Fibroblast of villous mesenchyme (primary cell): ENCODE measurements around the gene SON. TPM values are rescaled to one million over a fixed set of nuclear protein-coding genes. Genes with fewer than 3 reads are reported as not detected.

Source experiments
- DNase-seq: peaks from one replicate; pipeline ENCODE4 v3.0.0-alpha.2; 2010; ENCODE audit warnings: low read depth
- H3K4me3 ChIP-seq: 2 replicates; pipeline ENCODE4 v1.5.1; 2011; ENCODE audit warnings: low read depth, mild to moderate bottlenecking, low read length
- CTCF ChIP-seq: IDR thresholded peaks from 2 replicates; pipeline ENCODE4 v1.5.1; 2012; ENCODE audit warnings: low read depth, mild to moderate bottlenecking, low read length; ENCODE audit not compliant: insufficient read depth
- total RNA-seq: library from RNA; depleted of rRNA; stranded (reverse); fragments of >200 nt; gene quantifications from 2 replicates; pipeline ENCODE4 v1.2.3, GENCODE V29; 2012

Gene SON
- total RNA-seq, 1 donor = 134 TPM

- DNase-seq = no peak
- no peak overlapping the region for H3K4me3 ChIP-seq
- TF ChIP-seq CTCF = no peak
Observed at GRCh38 chr21:33510826-33511225, 32.0 kb upstream of the SON start.

GRCh38 chr21:33511639-33512038, 31.2 kb upstream of the SON start:
- no peak for TF ChIP-seq CTCF
- no peak overlapping the region for H3K4me3 ChIP-seq
- DNase-seq = no peak

- TF ChIP-seq CTCF = no peak
- no peak overlapping the region for H3K4me3 ChIP-seq
- no peak for DNase-seq
Observed at GRCh38 chr21:33512481-33512880, 30.4 kb upstream of the SON start.

- TF ChIP-seq CTCF = no peak
- DNase-seq = peak; percentile 87
- H3K4me3 ChIP-seq = no peak overlapping the region
Observed at GRCh38 chr21:33514229-33514628, 28.6 kb upstream of the SON start.

- peak; percentile 21 for DNase-seq
- no peak overlapping the region for H3K4me3 ChIP-seq
- TF ChIP-seq CTCF = no peak
Observed at GRCh38 chr21:33518899-33519298, 23.9 kb upstream of the SON start.

GRCh38 chr21:33522297-33522952, 20.4 kb upstream of the SON start:
- no peak overlapping the region for H3K4me3 ChIP-seq
- DNase-seq = no peak
- no peak for TF ChIP-seq CTCF

GRCh38 chr21:33522953-33523349, 19.9 kb upstream of the SON start:
- H3K4me3 ChIP-seq = no peak overlapping the region
- no peak for TF ChIP-seq CTCF
- no peak for DNase-seq
